Osteocyte (in vitro differentiated cells): ENCODE measurements around the gene ST7. TPM values are rescaled to one million over a fixed set of nuclear protein-coding genes. Genes with fewer than 3 reads are reported as not detected.

Experiments used
- DNase-seq: peaks from one replicate; pipeline ENCODE4 v3.0.0; 2021; ENCODE audit warnings: mixed read lengths; ENCODE audit not compliant: unreplicated experiment; ENCODE audit errors: extremely low spot score
- H3K27ac Mint-ChIP-seq: one replicate; pipeline ENCODE4 v1.8.0; 2021; ENCODE audit warnings: mild to moderate bottlenecking, mixed read lengths; ENCODE audit not compliant: unreplicated experiment
- H3K27me3 Mint-ChIP-seq: one replicate; pipeline ENCODE4 v1.8.0; 2021; ENCODE audit warnings: mixed read lengths; ENCODE audit not compliant: unreplicated experiment
- H3K36me3 Mint-ChIP-seq: one replicate; pipeline ENCODE4 v1.8.0; 2021; ENCODE audit warnings: mixed read lengths; ENCODE audit not compliant: unreplicated experiment
- H3K4me1 Mint-ChIP-seq: one replicate; pipeline ENCODE4 v1.8.0; 2021; ENCODE audit warnings: mixed read lengths; ENCODE audit not compliant: unreplicated experiment
- H3K4me3 Mint-ChIP-seq: one replicate; pipeline ENCODE4 v1.8.0; 2021; ENCODE audit warnings: mild to moderate bottlenecking, moderate library complexity, mixed read lengths; ENCODE audit not compliant: unreplicated experiment
- H3K9me3 Mint-ChIP-seq: one replicate; pipeline ENCODE4 v1.8.0; 2021; ENCODE audit warnings: mixed read lengths; ENCODE audit not compliant: unreplicated experiment
- CTCF ChIP-seq: fragments of 200-600 bp; sonication (generic); IDR thresholded peaks from 2 replicates; pipeline ENCODE4 v1.5.0; 2021; ENCODE audit warnings: antibody characterized with exemption, mild to moderate bottlenecking, moderate library complexity
- total RNA-seq: library from RNA; stranded (reverse); gene quantifications from 2 replicates; pipeline ENCODE4 v1.2.1, GENCODE V29; 2021

Gene ST7
- total RNA-seq, 1 donor from 2014 or later, result 68.5 TPM

GRCh38 chr7:117001283-117001682 lies 48.0 kb downstream of the ST7 start:
- H3K27me3 Mint-ChIP-seq, result no peaks in the 10 kb centered on the region
- no peak for TF ChIP-seq CTCF
- peaks cover 57% of the 10 kb centered on the region for H3K4me1 Mint-ChIP-seq
- peaks cover 3% of the 10 kb centered on the region for H3K9me3 Mint-ChIP-seq
- no peaks in the 10 kb centered on the region for H3K36me3 Mint-ChIP-seq
- peak overlapping the region; percentile 74 for H3K27ac Mint-ChIP-seq
- no peak overlapping the region for H3K4me3 Mint-ChIP-seq
- no peak for DNase-seq

GRCh38 chr7:117004899-117005298 lies 51.6 kb downstream of the ST7 start:
- Mint-ChIP-seq H3K4me3 (no peak overlapping the region), H3K27ac (peak overlapping the region; percentile 91), H3K9me3 (peaks cover 3% of the 10 kb centered on the region), H3K36me3 (peaks cover 4% of the 10 kb centered on the region), H3K27me3 (no peaks in the 10 kb centered on the region), H3K4me1 (peaks cover 70% of the 10 kb centered on the region)
- no peak for DNase-seq
- TF ChIP-seq CTCF, result no peak

DNA sequence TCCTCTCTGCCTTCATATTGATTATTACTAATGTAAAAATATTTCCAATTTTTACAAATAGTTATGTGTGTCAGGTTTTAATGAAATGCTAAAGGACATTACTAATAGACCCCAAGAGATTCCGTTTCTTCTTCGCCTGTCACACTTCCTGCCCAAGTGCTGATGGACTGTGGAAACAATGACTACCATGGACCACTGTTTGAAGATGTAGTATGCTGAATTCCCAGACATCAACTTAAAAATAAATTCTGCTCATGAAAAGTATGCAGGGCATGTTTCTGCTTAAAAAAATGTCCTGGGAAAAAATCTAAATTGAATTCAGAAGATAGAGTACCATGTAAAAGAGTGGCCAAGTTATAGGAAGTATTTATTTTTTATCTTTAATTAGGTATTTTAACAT lies 52.1 kb downstream of the ST7 start:
- Mint-ChIP-seq H3K36me3 (peaks cover 4% of the 10 kb centered on the region), H3K4me3 (no peak overlapping the region), H3K27me3 (no peaks in the 10 kb centered on the region), H3K27ac (peak overlapping the region; percentile 91), H3K9me3 (peaks cover 3% of the 10 kb centered on the region), H3K4me1 (peaks cover 72% of the 10 kb centered on the region)
- TF ChIP-seq CTCF, result no peak
- DNase-seq, result no peak

DNA sequence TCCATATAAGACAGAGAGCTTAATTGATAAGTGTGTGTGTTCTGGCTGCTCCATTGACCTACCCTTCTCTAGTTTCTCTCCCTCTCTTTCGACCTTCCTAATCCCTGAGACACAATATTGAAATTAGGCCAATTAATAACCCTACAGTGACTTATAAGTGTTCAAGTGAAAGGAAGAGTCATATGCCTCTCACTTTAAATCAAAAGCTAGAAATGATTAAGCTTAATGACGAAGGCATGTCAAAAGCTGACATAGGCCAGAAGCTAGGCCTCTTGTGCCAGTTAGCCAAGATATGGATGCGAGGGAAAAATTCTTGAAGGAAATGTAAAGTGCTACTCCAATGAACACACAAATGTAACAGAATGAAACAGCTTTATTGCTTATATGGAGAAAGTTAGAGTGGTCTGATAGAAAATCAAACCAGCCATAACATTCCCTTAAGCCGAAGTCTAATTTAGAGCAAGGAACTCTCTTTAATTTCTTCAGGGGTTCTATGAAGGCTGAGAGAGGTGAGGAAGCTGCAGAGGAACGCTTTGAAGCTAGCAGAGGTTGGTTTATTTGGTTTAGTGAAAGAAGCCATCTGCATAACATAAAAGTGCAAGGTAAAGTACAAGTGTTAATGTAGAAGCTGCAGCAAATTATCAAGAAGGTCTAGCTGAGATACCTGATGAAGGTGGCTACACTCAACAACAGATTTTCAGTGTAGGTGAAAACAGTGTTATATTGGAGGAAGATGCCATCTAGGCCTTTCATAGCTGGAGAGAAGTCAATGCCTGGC lies 53.8 kb downstream of the ST7 start:
- Mint-ChIP-seq H3K9me3 (peaks cover 3% of the 10 kb centered on the region), H3K4me1 (peaks cover 72% of the 10 kb centered on the region), H3K27ac (peak overlapping the region; percentile 65), H3K36me3 (peaks cover 4% of the 10 kb centered on the region), H3K4me3 (peak overlapping the region; percentile 16), H3K27me3 (no peaks in the 10 kb centered on the region)
- no peak for TF ChIP-seq CTCF
- no peak for DNase-seq

DNA sequence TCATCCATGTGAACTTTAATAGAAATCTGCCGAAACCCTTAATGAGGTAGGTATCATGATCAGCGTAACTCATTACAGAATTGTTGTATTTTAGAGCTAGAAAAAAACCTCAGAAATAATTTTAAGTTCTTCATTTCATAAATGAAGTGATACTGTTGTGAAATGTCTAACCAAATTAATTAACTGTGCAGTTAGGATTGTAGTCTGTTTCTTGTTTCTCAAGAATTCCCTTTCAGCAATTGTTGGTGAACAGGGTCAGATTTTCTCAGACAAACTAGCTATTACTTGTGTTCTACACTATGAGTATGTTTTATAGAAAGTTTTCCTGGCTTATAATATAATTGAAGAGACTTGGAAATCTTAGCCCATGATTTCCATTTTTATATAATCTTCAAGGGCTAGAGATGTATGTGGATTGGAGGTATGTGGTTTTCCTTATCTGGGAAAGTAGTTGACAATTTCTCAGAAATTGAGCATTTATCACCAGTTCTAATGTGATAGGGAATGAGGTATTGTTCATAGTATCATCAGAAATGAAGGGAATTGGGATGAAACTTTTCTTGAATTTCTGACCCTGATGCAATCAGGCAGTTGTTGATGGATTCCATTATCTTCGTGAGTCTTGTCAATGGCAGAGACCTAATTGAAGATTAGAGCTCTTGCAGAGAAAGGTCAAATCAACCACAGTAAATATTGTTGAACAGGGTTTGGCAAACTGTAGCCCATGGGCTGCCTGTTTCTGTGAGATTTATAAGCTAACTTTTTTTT lies 55.0 kb downstream of the ST7 start:
- Mint-ChIP-seq H3K9me3 (peaks cover 3% of the 10 kb centered on the region), H3K27ac (peak overlapping the region; percentile 31), H3K36me3 (peaks cover 4% of the 10 kb centered on the region), H3K4me1 (peaks cover 76% of the 10 kb centered on the region), H3K4me3 (no peak overlapping the region), H3K27me3 (no peaks in the 10 kb centered on the region)
- no peak for DNase-seq
- TF ChIP-seq CTCF, result no peak
